ENCODE data around the gene BIRC5. TPM values are rescaled to one million over a fixed set of nuclear protein-coding genes. Genes with fewer than 3 reads are reported as not detected.

BIRC5 gene
- total and polyA plus RNA-seq, 7 experiments from 2014 or later, result 49.0 TPM; not detected in 6

DNA sequence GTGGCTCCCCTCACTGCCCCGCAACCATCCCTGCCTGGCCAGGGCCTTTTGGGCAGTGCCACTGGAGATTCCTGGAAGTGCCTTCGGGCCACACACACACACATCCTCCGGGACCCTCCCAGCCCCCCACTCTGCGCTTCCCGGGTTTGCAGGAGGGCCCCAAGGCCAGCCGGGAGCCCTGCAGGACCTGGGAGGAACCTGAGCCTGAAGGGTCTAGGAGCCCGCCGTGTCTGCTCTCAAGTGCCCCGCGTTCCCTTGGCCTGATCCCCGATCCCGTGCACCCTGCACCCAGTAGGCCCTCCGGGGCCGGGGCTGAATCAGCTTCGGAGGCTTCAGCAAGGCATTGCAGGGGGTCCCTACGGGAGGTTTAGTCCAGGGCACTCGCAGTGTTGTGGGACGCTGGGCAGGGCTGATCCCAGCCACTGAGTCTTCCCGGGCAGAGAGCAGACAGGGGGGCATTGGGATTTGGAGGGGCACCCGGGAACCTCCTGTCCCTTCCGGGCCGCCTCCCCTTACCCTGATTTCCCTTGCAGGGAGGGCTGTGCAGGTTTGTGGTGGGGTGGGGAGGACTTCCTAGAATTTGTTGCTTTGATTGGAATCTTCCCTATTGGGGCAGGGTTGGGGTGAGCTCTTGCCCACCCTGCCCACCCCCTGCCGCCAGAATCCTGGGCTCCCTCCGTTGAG, 54.3 kb downstream of the BIRC5 start:
- CTCF ChIA-PET, result no interaction called here

DNA sequence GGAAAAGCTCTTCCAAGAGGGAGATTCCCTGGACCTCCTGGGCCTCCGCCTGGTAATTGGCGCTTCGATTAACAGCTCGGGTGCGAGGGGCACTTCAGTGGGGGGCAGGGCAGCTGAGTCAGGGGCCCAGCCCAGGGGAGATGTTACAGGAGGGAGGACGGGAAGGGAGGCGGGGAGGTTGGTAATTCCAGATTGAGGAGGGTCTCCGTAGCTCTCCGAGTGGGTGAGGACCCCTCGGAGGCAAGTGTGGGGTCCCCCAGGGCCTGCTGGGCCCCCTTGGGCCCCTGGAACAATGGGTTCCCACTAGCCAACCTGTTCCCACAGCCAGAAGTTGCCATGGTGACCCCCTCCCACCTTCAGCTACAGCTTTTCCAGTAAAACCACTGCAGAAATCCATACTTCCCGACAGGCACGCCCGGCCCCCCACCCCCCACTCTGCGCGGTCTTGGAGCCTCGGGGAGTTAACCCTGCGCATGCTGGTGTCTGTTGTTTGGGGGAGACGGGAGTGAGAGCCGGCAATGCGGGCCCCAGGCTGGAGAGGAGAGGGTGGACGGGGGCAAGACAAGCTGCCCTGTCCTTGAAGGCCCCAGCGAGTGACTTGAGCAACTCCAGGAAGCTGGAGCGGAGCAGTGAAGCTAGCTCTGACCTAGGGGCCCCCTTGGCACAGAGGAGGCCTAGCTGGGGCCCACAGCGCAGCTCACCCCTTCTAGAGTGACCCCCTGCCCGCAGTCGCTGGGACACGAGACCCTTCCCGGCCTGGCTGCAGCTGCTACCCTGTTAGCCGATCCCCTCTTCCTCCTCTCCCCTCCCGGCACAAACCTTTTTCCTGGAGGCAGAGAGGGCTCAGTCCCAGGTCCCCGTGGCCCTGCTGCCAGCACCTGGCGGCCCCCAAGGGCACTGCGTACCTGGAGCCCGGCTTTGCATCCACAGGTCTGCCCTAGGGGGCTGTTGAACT, 55.2 kb downstream of the BIRC5 start:
- Histone ChIP-seq H3K27ac (ENCODE audit: low read depth, low read length) (no peak overlapping the region), H3K4me1 (ENCODE audit: control insufficient read depth in 2 of 2, insufficient read depth in 2 of 2, low read length in 2 of 2) (peaks cover 0 to 37% of the 10 kb centered on the region in 2 donors), H3K36me3 (ENCODE audit: control insufficient read depth in 2 of 3, insufficient read depth in 3 of 3, low read length in 3 of 3) (no peaks in the 10 kb centered on the region), H3K4me3 (ENCODE audit: low read length) (no peak overlapping the region), H3K9me3 (ENCODE audit: control insufficient read depth in 2 of 3, low read length in 3 of 3) (no peaks in the 10 kb centered on the region), H3K27me3 (ENCODE audit: control insufficient read depth in 2 of 2, insufficient read depth in 2 of 2, low read length in 2 of 2) (no peaks in the 10 kb centered on the region)
- intact Hi-C loops (cut with micrococcal nuclease), result no loop called here
- peaks cover 0 to 3% (median 0%) of the 10 kb centered on the region in 11 donors for H3K9me3 Mint-ChIP-seq
- ChIA-PET POLR2A (interaction anchor here (0.7 to 3.7 kb wide), 6 partner anchors 9 to 17 kb away, joined by 3 to 31 read pairs (median 4); no protein-coding TSS in a partner anchor), CTCF (interaction anchor here (1.3 to 2.3 kb wide), 2 partner anchors 14 to 18 kb away, joined by 3 to 13 read pairs; no protein-coding TSS in a partner anchor)
- H3K36me3 Mint-ChIP-seq, result peaks cover 0 to 3% (median 0%) of the 10 kb centered on the region in 5 donors
- peaks cover 24 to 55% (median 41%) of the 10 kb centered on the region in 7 donors for H3K4me1 Mint-ChIP-seq
- H3K4me3 Mint-ChIP-seq, result no peak overlapping the region
- H3K27ac Mint-ChIP-seq, result peak overlapping the region in 3 of 9 donors; percentile 16 to 97 (median 62)
- H3K27me3 Mint-ChIP-seq, result peaks cover 0 to 5% (median 0%) of the 10 kb centered on the region in 5 donors
- no peak for DNase-seq
- ATAC-seq, result no peak

More for the DNA sequence above, 54.3 kb downstream of the BIRC5 start:
- Mint-ChIP-seq H3K27ac (no peak overlapping the region), H3K36me3 (no peaks in the 10 kb centered on the region), H3K27me3 (peaks cover 0 to 5% (median 0%) of the 10 kb centered on the region in 5 donors), H3K9me3 (peaks cover 0 to 1% (median 0%) of the 10 kb centered on the region in 11 donors), H3K4me1 (peaks cover 24 to 60% (median 44%) of the 10 kb centered on the region in 7 donors), H3K4me3 (no peak overlapping the region)
- no peak overlapping the region for H3K27ac ChIP-seq (ENCODE audit: low read depth, low read length)
- no peak overlapping the region for H3K4me3 ChIP-seq (ENCODE audit: low read length)
- no peaks in the 10 kb centered on the region for H3K27me3 ChIP-seq (ENCODE audit: control insufficient read depth in 2 of 2, insufficient read depth in 2 of 2, low read length in 2 of 2)
- intact Hi-C loops (cut with micrococcal nuclease), result no loop called here
- POLR2A ChIA-PET, result interaction anchor here (0.9 kb wide), 1 partner anchor 14 kb away, joined by 3 read pairs; no protein-coding TSS in a partner anchor
- DNase-seq (no peak), ATAC-seq (no peak)
- peaks cover 0 to 44% of the 10 kb centered on the region in 2 donors for H3K4me1 ChIP-seq (ENCODE audit: control insufficient read depth in 2 of 2, insufficient read depth in 2 of 2, low read length in 2 of 2)
- H3K9me3 ChIP-seq (ENCODE audit: control insufficient read depth in 2 of 3, low read length in 3 of 3), result no peaks in the 10 kb centered on the region
- H3K36me3 ChIP-seq (ENCODE audit: control insufficient read depth in 2 of 3, insufficient read depth in 3 of 3, low read length in 3 of 3), result no peaks in the 10 kb centered on the region

GRCh38 chr17:78269955-78270381, 55.9 kb downstream of the BIRC5 start:
- Mint-ChIP-seq H3K27ac (peak overlapping the region in 7 of 9 donors; percentile 24 to 99 (median 95)), H3K27me3 (peaks cover 0 to 5% (median 0%) of the 10 kb centered on the region in 5 donors), H3K9me3 (peaks cover 0 to 3% (median 0%) of the 10 kb centered on the region in 11 donors), H3K36me3 (peaks cover 0 to 3% (median 0%) of the 10 kb centered on the region in 5 donors), H3K4me3 (peak overlapping the region in 2 of 10 donors; percentile 63 to 80), H3K4me1 (peaks cover 24 to 47% (median 37%) of the 10 kb centered on the region in 7 donors)
- Histone ChIP-seq H3K4me1 (ENCODE audit: control insufficient read depth in 2 of 2, insufficient read depth in 2 of 2, low read length in 2 of 2) (peaks cover 0 to 37% of the 10 kb centered on the region in 2 donors), H3K27ac (ENCODE audit: low read depth, low read length) (no peak overlapping the region), H3K36me3 (ENCODE audit: control insufficient read depth in 2 of 3, insufficient read depth in 3 of 3, low read length in 3 of 3) (no peaks in the 10 kb centered on the region), H3K9me3 (ENCODE audit: control insufficient read depth in 2 of 3, low read length in 3 of 3) (no peaks in the 10 kb centered on the region), H3K4me3 (ENCODE audit: low read length) (no peak overlapping the region), H3K27me3 (ENCODE audit: control insufficient read depth in 2 of 2, insufficient read depth in 2 of 2, low read length in 2 of 2) (no peaks in the 10 kb centered on the region)
- intact Hi-C loops (cut with micrococcal nuclease), result loop anchor here in 1 of 2 donors (5.0 kb wide), 1 partner anchor 92 kb away; the partner anchor contains the start of gene SOCS3
- ATAC-seq (no peak), DNase-seq (no peak)
- ChIA-PET CTCF (interaction anchor here (1.3 to 2.3 kb wide), 2 partner anchors 15 to 19 kb away, joined by 3 to 13 read pairs; no protein-coding TSS in a partner anchor), POLR2A (interaction anchor here (0.7 to 3.7 kb wide), 7 partner anchors 8 to 18 kb away, joined by 3 to 31 read pairs (median 4); no protein-coding TSS in a partner anchor)

DNA sequence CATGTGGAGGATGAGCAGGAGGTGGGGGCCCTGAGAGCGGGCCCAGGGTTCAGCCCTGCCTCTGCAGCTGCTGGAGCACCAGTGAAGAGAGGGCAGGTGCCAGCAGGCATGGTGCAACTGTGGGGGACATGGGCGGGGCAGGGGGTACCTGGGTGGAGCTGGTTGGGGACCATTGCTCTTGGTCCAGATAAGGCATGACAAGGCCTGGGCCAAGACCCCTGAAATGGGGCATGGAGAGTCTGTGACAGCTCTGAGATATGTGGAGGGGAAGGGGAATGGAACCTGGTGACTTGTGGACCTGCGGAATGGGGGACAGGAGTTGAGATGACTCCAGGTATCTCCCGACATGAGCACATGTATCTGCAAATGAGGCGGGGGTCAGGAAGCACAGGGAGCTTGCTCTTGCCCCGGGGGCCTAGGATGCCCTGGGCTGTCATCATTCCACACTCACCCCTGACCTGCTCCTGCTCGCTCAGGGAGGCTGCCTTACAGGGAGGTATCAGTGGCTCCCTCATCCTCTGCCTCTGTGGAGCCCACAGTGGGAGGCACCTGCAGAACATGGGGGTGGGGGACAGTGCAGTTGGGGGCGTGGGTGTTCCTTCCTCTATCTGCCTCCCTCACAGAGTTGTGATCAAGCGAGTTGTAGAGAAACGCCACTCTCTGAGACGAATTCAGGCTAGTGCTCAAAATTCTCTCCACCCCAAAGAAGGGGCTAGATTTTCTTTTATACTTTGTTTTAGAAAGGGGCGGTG, 57.5 kb downstream of the BIRC5 start:
- no peak for DNase-seq
- intact Hi-C loops (cut with micrococcal nuclease), result loop anchor here (1.0 to 5.0 kb wide), 5 partner anchors 13 to 91 kb away; partner anchors contain the start of gene SOCS3 (in 1 of the 2)
- peak overlapping the region; percentile 10 to 80 (median 72) for H3K4me3 Mint-ChIP-seq
- peaks cover 20 to 57% (median 43%) of the 10 kb centered on the region in 7 donors for H3K4me1 Mint-ChIP-seq
- H3K27me3 Mint-ChIP-seq, result peaks cover 0 to 5% (median 0%) of the 10 kb centered on the region in 5 donors
- H3K27me3 ChIP-seq (ENCODE audit: control insufficient read depth in 2 of 2, insufficient read depth in 2 of 2, low read length in 2 of 2), result no peaks in the 10 kb centered on the region
- ChIA-PET CTCF (interaction anchor here (0.6 to 2.3 kb wide), 5 partner anchors 20 to 145 kb away, joined by 3 to 13 read pairs (median 3); no protein-coding TSS in a partner anchor), POLR2A (interaction anchor here (0.6 to 3.7 kb wide), 10 partner anchors 9 to 306 kb away, joined by 3 to 31 read pairs (median 4); no protein-coding TSS in a partner anchor)
- H3K9me3 ChIP-seq (ENCODE audit: control insufficient read depth in 2 of 3, low read length in 3 of 3), result no peaks in the 10 kb centered on the region
- H3K27ac Mint-ChIP-seq, result peak overlapping the region; percentile 60 to 99 (median 94)
- H3K36me3 Mint-ChIP-seq, result peaks cover 0 to 8% (median 0%) of the 10 kb centered on the region in 5 donors
- no peak for ATAC-seq
- H3K27ac ChIP-seq (ENCODE audit: low read depth, low read length), result peak overlapping the region; percentile 71
- no peaks in the 10 kb centered on the region for H3K36me3 ChIP-seq (ENCODE audit: control insufficient read depth in 2 of 3, insufficient read depth in 3 of 3, low read length in 3 of 3)
- no peak overlapping the region for H3K4me3 ChIP-seq (ENCODE audit: low read length)
- peaks cover 0 to 37% of the 10 kb centered on the region in 2 donors for H3K4me1 ChIP-seq (ENCODE audit: control insufficient read depth in 2 of 2, insufficient read depth in 2 of 2, low read length in 2 of 2)
- H3K9me3 Mint-ChIP-seq, result peaks cover 0 to 7% (median 0%) of the 10 kb centered on the region in 11 donors

- intact Hi-C loops (cut with micrococcal nuclease), result loop anchor here (1.0 to 5.0 kb wide), 5 partner anchors 14 to 90 kb away; partner anchors contain the start of gene SOCS3 (in 1 of the 2)
- Histone ChIP-seq H3K27ac (ENCODE audit: low read depth, low read length) (peak overlapping the region; percentile 71), H3K4me1 (ENCODE audit: control insufficient read depth in 2 of 2, insufficient read depth in 2 of 2, low read length in 2 of 2) (peaks cover 0 to 37% of the 10 kb centered on the region in 2 donors), H3K4me3 (ENCODE audit: low read length) (no peak overlapping the region), H3K9me3 (ENCODE audit: control insufficient read depth in 2 of 3, low read length in 3 of 3) (no peaks in the 10 kb centered on the region), H3K27me3 (ENCODE audit: control insufficient read depth in 2 of 2, insufficient read depth in 2 of 2, low read length in 2 of 2) (no peaks in the 10 kb centered on the region), H3K36me3 (ENCODE audit: control insufficient read depth in 2 of 3, insufficient read depth in 3 of 3, low read length in 3 of 3) (no peaks in the 10 kb centered on the region)
- Mint-ChIP-seq H3K4me1 (peaks cover 20 to 61% (median 44%) of the 10 kb centered on the region in 7 donors), H3K9me3 (peaks cover 0 to 7% (median 0%) of the 10 kb centered on the region in 11 donors), H3K27ac (peak overlapping the region; percentile 66 to 99 (median 94)), H3K4me3 (peak overlapping the region; percentile 33 to 80 (median 72)), H3K27me3 (peaks cover 0 to 5% (median 0%) of the 10 kb centered on the region in 5 donors), H3K36me3 (peaks cover 0 to 8% (median 0%) of the 10 kb centered on the region in 5 donors)
- ATAC-seq (peak; percentile 93), DNase-seq (peak in 8 of 9 donors; percentile 50 to 93 (median 86))
- CTCF ChIA-PET, result interaction anchor here (1.0 to 1.4 kb wide), 5 partner anchors 9 to 23 kb away, joined by 3 to 12 read pairs (median 4); no protein-coding TSS in a partner anchor
- POLR2A ChIA-PET, result interaction anchor here (0.9 to 3.7 kb wide), 7 partner anchors 9 to 142 kb away, joined by 4 to 31 read pairs (median 9); partner anchors contain the start of gene TMC8
These were observed 58.3 kb downstream of the BIRC5 start for GRCh38 chr17:78272181-78272913.

All from naive thymus-derived CD4-positive, alpha-beta T cell (primary cell).